SW480 (cell line): ENCODE measurements around the gene CIRBP.
A peak's percentile ranks its signal among the peaks of the same experiment; 100 is the strongest.
"Not testable (repeated sequence)": the region's sequence is repeated elsewhere in the genome, so short reads cannot be mapped to it uniquely, and the experiment has no call there.

Experiments
- DNase-seq: peaks from one replicate; pipeline ENCODE4 v3.0.0-alpha.2; 2016; ENCODE audit warnings: low spot score

The CIRBP gene

GRCh38 chr19:1312767-1313694 lies 43.9 kb downstream of the CIRBP start:
- DNase-seq, result peak; percentile 45

GRCh38 chr19:1313695-1314613 lies 44.8 kb downstream of the CIRBP start:
- no peak for DNase-seq

- DNase-seq, result no peak
Measured at GRCh38 chr19:1315470-1316166, 46.5 kb downstream of the CIRBP start.

- no peak for DNase-seq
Measured at GRCh38 chr19:1316466-1316865, 47.3 kb downstream of the CIRBP start.

- peak; percentile 14 for DNase-seq
Measured at GRCh38 chr19:1317274-1318003, 48.3 kb downstream of the CIRBP start.

GRCh38 chr19:1318678-1319471 lies 49.7 kb downstream of the CIRBP start:
- DNase-seq, result no peak

- DNase-seq, result not testable (repeated sequence)
Measured at GRCh38 chr19:1320282-1320650, 51.1 kb downstream of the CIRBP start.

- no peak for DNase-seq
Measured at GRCh38 chr19:1321539-1321938, 52.4 kb downstream of the CIRBP start.

- no peak for DNase-seq
Measured at GRCh38 chr19:1322198-1322981, 53.3 kb downstream of the CIRBP start.

- DNase-seq, result no peak
Measured at GRCh38 chr19:1324249-1324805, 55.2 kb downstream of the CIRBP start.
